ENCODE measurements around the gene ROR1. TPM values are rescaled to one million over a fixed set of nuclear protein-coding genes. Genes with fewer than 3 reads are reported as not detected.

The ROR1 gene
- total RNA-seq, 1 experiment from 2014 or later, result 19.0 TPM

DNA sequence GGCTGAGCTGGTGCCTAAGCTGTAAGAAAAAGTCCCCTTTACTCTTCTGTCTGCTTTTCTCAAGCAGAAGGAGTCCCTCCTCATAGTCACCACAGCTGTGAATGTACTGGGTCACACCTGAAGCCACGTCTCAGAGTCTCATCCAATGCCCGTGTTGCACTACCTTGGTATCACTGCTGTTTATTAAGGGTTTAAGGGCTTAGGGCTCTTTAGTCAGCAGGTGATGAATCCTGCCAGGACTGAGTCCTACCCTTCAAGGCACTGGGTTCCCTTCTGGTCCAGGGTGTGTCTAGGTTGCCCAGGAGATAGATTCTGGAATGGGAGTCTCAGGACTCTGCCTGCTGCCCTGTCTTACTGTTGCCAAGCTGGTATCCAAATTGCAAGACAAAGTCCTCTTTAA, 33.4 kb upstream of the ROR1 start:
- no peaks in the 10 kb centered on the region for H3K9me2 ChIP-seq (ENCODE audit: insufficient read depth)
- H3K27me3 ChIP-seq (ENCODE audit: insufficient read depth, low read depth), result no peaks in the 10 kb centered on the region
- ChIA-PET CTCF (no interaction called here), POLR2A (ENCODE audit: unreplicated experiment) (no interaction called here)
- TF ChIP-seq EZH2 (IDR thresholded peaks at IDR 0.05; ENCODE audit: low read depth) (no peak), CTCF (conservative IDR thresholded peaks at IDR 0.05) (no peak)
- H3K79me2 ChIP-seq (ENCODE audit: low read depth), result no peaks in the 10 kb centered on the region
- H3K4me2 ChIP-seq, result no peak overlapping the region
- H4K20me1 ChIP-seq (ENCODE audit: insufficient read depth), result no peaks in the 10 kb centered on the region
- no TSS peak for BruUV-seq (replicated peaks)
- no peak overlapping the region for H3K4me3 ChIP-seq
- 0 out of 2 replicates have a peak, but pooled peaks cover 3% of the 10 kb centered on the region for H3K9me3 ChIP-seq (ENCODE audit: insufficient read depth, low read depth)
- DNase-seq, result no peak
- no peaks in the 10 kb centered on the region for H3K36me3 ChIP-seq (ENCODE audit: low read depth)
- H2AFZ ChIP-seq, result no peak overlapping the region
- no peaks in the 10 kb centered on the region for H3K4me1 ChIP-seq (replicated peaks; ENCODE audit: insufficient read depth)
- H3K27ac ChIP-seq, result no peak overlapping the region
- intact Hi-C loops (cut with micrococcal nuclease; ENCODE audit: unreplicated experiment), result no loop called here
- no peaks in the 10 kb centered on the region for H3F3A ChIP-seq (ENCODE audit: insufficient read depth, low read depth)

- no peaks in the 10 kb centered on the region for H3K4me1 ChIP-seq (replicated peaks; ENCODE audit: insufficient read depth)
- no peaks in the 10 kb centered on the region for H3K36me3 ChIP-seq (ENCODE audit: low read depth)
- no peaks in the 10 kb centered on the region for H3K27me3 ChIP-seq (ENCODE audit: insufficient read depth, low read depth)
- H3K9me2 ChIP-seq (ENCODE audit: insufficient read depth), result no peaks in the 10 kb centered on the region
- ChIA-PET POLR2A (ENCODE audit: unreplicated experiment) (no interaction called here), CTCF (no interaction called here)
- no peaks in the 10 kb centered on the region for H3K79me2 ChIP-seq (ENCODE audit: low read depth)
- H4K20me1 ChIP-seq (ENCODE audit: insufficient read depth), result no peaks in the 10 kb centered on the region
- intact Hi-C loops (cut with micrococcal nuclease; ENCODE audit: unreplicated experiment), result no loop called here
- no peak for DNase-seq
- no peaks in the 10 kb centered on the region for H3K9me3 ChIP-seq (ENCODE audit: insufficient read depth, low read depth)
- no TSS peak for BruUV-seq (replicated peaks)
- H3K4me2 ChIP-seq, result no peak overlapping the region
- H3F3A ChIP-seq (ENCODE audit: insufficient read depth, low read depth), result no peaks in the 10 kb centered on the region
- TF ChIP-seq EZH2 (IDR thresholded peaks at IDR 0.05; ENCODE audit: low read depth) (no peak), CTCF (conservative IDR thresholded peaks at IDR 0.05) (no peak)
- H3K27ac ChIP-seq, result no peak overlapping the region
- H2AFZ ChIP-seq, result no peak overlapping the region
- H3K4me3 ChIP-seq, result no peak overlapping the region
Observed at GRCh38 chr1:63742526-63742925, 31.3 kb upstream of the ROR1 start.

DNA sequence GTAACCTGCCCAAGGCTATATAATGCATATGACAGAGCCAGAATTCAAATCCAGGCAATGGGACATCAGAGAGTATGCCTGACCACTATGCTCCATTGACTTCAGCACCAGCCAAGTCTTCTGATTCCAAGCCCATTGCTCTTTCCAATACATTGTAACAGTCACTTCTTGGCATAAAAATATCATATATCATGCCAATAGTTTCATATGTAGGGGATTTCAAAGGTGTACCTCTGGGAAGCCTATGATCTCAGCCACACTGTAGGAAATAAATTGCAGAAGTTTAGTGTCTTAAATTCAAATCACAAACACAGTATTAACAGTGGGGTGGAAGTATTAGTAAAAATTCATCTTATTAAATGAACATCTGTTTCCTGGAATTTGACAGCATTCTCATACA, 30.0 kb upstream of the ROR1 start:
- Histone ChIP-seq H3F3A (ENCODE audit: insufficient read depth, low read depth) (no peaks in the 10 kb centered on the region), H3K36me3 (ENCODE audit: low read depth) (no peaks in the 10 kb centered on the region), H3K4me3 (no peak overlapping the region), H3K4me1 (replicated peaks; ENCODE audit: insufficient read depth) (no peaks in the 10 kb centered on the region), H4K20me1 (ENCODE audit: insufficient read depth) (no peaks in the 10 kb centered on the region), H3K4me2 (no peak overlapping the region), H3K27ac (no peak overlapping the region), H3K27me3 (ENCODE audit: insufficient read depth, low read depth) (no peaks in the 10 kb centered on the region), H3K9me3 (ENCODE audit: insufficient read depth, low read depth) (no peaks in the 10 kb centered on the region), H2AFZ (no peak overlapping the region), H3K9me2 (ENCODE audit: insufficient read depth) (no peaks in the 10 kb centered on the region), H3K79me2 (ENCODE audit: low read depth) (no peaks in the 10 kb centered on the region)
- POLR2A ChIA-PET (ENCODE audit: unreplicated experiment), result no interaction called here
- intact Hi-C loops (cut with micrococcal nuclease; ENCODE audit: unreplicated experiment), result no loop called here
- no peak for DNase-seq
- TF ChIP-seq EZH2 (IDR thresholded peaks at IDR 0.05; ENCODE audit: low read depth), result no peak
- no peak for TF ChIP-seq CTCF (conservative IDR thresholded peaks at IDR 0.05)
- CTCF ChIA-PET, result no interaction called here
- BruUV-seq (replicated peaks), result no TSS peak
